HEK293T (cell line): ENCODE results near the gene RNF32.

Experiments used
- CTCF ChIA-PET: fragments of 350-600 bp; formaldehyde crosslinking; extraction: SDS; loops from one replicate; lab custom pipeline; 2021; ENCODE audit warnings: antibody characterized with exemption, inconsistent platforms; lab: Yijun Ruan, JAX
- POLR2A ChIA-PET: fragments of 350-600 bp; formaldehyde crosslinking; extraction: SDS; loops from one replicate; lab custom pipeline; 2020; ENCODE audit warnings: antibody characterized with exemption, inconsistent platforms; lab: Yijun Ruan, JAX
- DNase-seq: peaks from one replicate; pipeline ENCODE4 v3.0.0; 2012; ENCODE audit warnings: mixed read lengths; ENCODE audit errors: extremely low spot score
- ARNT ChIP-seq: fragments of 450-650 bp; IDR thresholded peaks from 2 replicates; pipeline ENCODE4 v1.6.1; 2017; ENCODE audit warnings: mild to moderate bottlenecking
- BHLHE40 ChIP-seq: fragments of 450-650 bp; IDR thresholded peaks from 2 replicates; pipeline ENCODE4 v1.6.1; 2016; ENCODE audit warnings: mild to moderate bottlenecking, moderate library complexity, borderline replicate concordance
- CTBP1 ChIP-seq: fragments of 450-650 bp; IDR thresholded peaks from 2 replicates; pipeline ENCODE4 v1.6.1; 2016; ENCODE audit warnings: borderline replicate concordance
- ELF4 ChIP-seq: fragments of 450-650 bp; IDR thresholded peaks from 2 replicates; pipeline ENCODE4 v1.6.1; 2017; ENCODE audit warnings: antibody characterized with exemption
- FOXA1 ChIP-seq: fragments of 450-650 bp; IDR thresholded peaks from 2 replicates; pipeline ENCODE4 v1.6.1; 2016; ENCODE audit warnings: mild to moderate bottlenecking
- FOXK2 ChIP-seq: fragments of 450-650 bp; IDR thresholded peaks from 2 replicates; pipeline ENCODE4 v1.6.1; 2016; ENCODE audit warnings: mild to moderate bottlenecking
- FOXM1 ChIP-seq: fragments of 450-650 bp; IDR thresholded peaks from 2 replicates; pipeline ENCODE4 v1.6.1; 2017; ENCODE audit warnings: mild to moderate bottlenecking, borderline replicate concordance
- HDGF ChIP-seq: fragments of 450-650 bp; IDR thresholded peaks from 2 replicates; pipeline ENCODE4 v1.6.1; 2017; ENCODE audit warnings: antibody characterized with exemption, borderline replicate concordance
- L3MBTL2 ChIP-seq: fragments of 450-650 bp; conservative IDR thresholded peaks from 2 replicates; pipeline ENCODE4 v1.6.1; 2016; ENCODE audit warnings: mild to moderate bottlenecking
- LEF1 ChIP-seq: fragments of 450-650 bp; IDR thresholded peaks from 2 replicates; pipeline ENCODE4 v1.6.1; 2017; ENCODE audit warnings: mild to moderate bottlenecking, borderline replicate concordance
- NFRKB ChIP-seq: fragments of 450-650 bp; IDR thresholded peaks from 2 replicates; pipeline ENCODE4 v1.6.1; 2016; ENCODE audit warnings: mild to moderate bottlenecking, moderate library complexity
- PKNOX1 ChIP-seq: fragments of 450-650 bp; IDR thresholded peaks from 2 replicates; pipeline ENCODE4 v1.6.1; 2016
- SP1 ChIP-seq: fragments of 450-650 bp; IDR thresholded peaks from 2 replicates; pipeline ENCODE4 v1.6.1; 2017
- SUZ12 ChIP-seq: fragments of 450-650 bp; IDR thresholded peaks from 2 replicates; pipeline ENCODE4 v1.6.1; 2016; ENCODE audit warnings: mild to moderate bottlenecking
- TARDBP ChIP-seq: fragments of 450-650 bp; IDR thresholded peaks from 2 replicates; pipeline ENCODE4 v1.6.1; 2016
- ZNF384 ChIP-seq: fragments of 450-650 bp; IDR thresholded peaks from 2 replicates; pipeline ENCODE4 v1.6.1; 2016

The RNF32 gene

GRCh38 chr7:156702399-156702798 is 61.8 kb downstream of the RNF32 start:
- no peak for TF ChIP-seq FOXA1
- TF ChIP-seq BHLHE40: no peak
- TF ChIP-seq ARNT: no peak
- no peak for TF ChIP-seq CTBP1
- no peak for TF ChIP-seq SP1
- no peak for TF ChIP-seq HDGF
- no peak for TF ChIP-seq ELF4
- TF ChIP-seq ZNF384: no peak
- CTCF ChIA-PET: no interaction called here
- DNase-seq: no peak
- POLR2A ChIA-PET: no interaction called here

- DNase-seq: no peak
- TF ChIP-seq TARDBP: no peak
- POLR2A ChIA-PET: no interaction called here
Measured at GRCh38 chr7:156703209-156703608, 62.6 kb downstream of the RNF32 start.

GRCh38 chr7:156703773-156704482 is 63.4 kb downstream of the RNF32 start:
- ChIA-PET CTCF (no interaction called here), POLR2A (no interaction called here)
- no peak for DNase-seq
- no peak for TF ChIP-seq SP1
- no peak for TF ChIP-seq L3MBTL2
- no peak for TF ChIP-seq HDGF
- no peak for TF ChIP-seq FOXK2
- no peak for TF ChIP-seq ARNT
- no peak for TF ChIP-seq FOXA1
- TF ChIP-seq PKNOX1: no peak
- no peak for TF ChIP-seq SUZ12
- TF ChIP-seq LEF1: no peak
- no peak for TF ChIP-seq NFRKB
- no peak for TF ChIP-seq FOXM1
- no peak for TF ChIP-seq BHLHE40
- TF ChIP-seq TARDBP: no peak
- TF ChIP-seq CTBP1: no peak
- TF ChIP-seq ELF4: no peak

More at GRCh38 chr7:156703209-156703608, 62.6 kb downstream of the RNF32 start:
- CTCF ChIA-PET: no interaction called here

GRCh38 chr7:156722043-156722826 is 81.7 kb downstream of the RNF32 start:
- ChIA-PET POLR2A (no interaction called here), CTCF (interaction anchor here (0.6 kb wide), 1 partner anchor 22 kb away, joined by 3 read pairs; no protein-coding TSS in a partner anchor)
- TF ChIP-seq SUZ12 (no peak), FOXA1 (no peak), L3MBTL2 (no peak), CTBP1 (no peak), TARDBP (no peak), ARNT (no peak), PKNOX1 (no peak), NFRKB (no peak), SP1 (no peak), ZNF384 (no peak), FOXK2 (no peak), LEF1 (no peak), ELF4 (no peak), BHLHE40 (no peak), HDGF (no peak), FOXM1 (no peak)
- DNase-seq: no peak

GRCh38 chr7:156725073-156725472 is 84.5 kb downstream of the RNF32 start:
- ChIA-PET POLR2A (no interaction called here), CTCF (interaction anchor here (0.8 kb wide), 1 partner anchor 28 kb away, joined by 3 read pairs; no protein-coding TSS in a partner anchor)
- DNase-seq: no peak
- TF ChIP-seq FOXM1: no peak
- TF ChIP-seq CTBP1: no peak
- no peak for TF ChIP-seq ELF4
- no peak for TF ChIP-seq SP1
- TF ChIP-seq L3MBTL2: no peak

- no peak for DNase-seq
- TF ChIP-seq FOXK2 (no peak), ZNF384 (no peak), BHLHE40 (no peak), L3MBTL2 (no peak), ARNT (no peak), PKNOX1 (no peak), LEF1 (no peak)
- POLR2A ChIA-PET: no interaction called here
- CTCF ChIA-PET: no interaction called here
Measured at GRCh38 chr7:156725936-156726335, 85.4 kb downstream of the RNF32 start.
